Fibroblast of lung (primary cell): ENCODE data around the gene PWP1. TPM values are rescaled to one million over a fixed set of nuclear protein-coding genes. Genes with fewer than 3 reads are reported as not detected.

Experiments
- DNase-seq, 2 donors: peaks; one replicate each; pipeline versions ENCODE4 v3.0.0 to v3.0.0-alpha.2; 2010; ENCODE audit warnings: low read depth in 2 of 2
- H2AFZ ChIP-seq: 2 replicates; pipeline ENCODE4 v1.5.1; 2012; ENCODE audit warnings: low read length, control low read depth, inconsistent platforms
- H3K27ac ChIP-seq: 2 replicates; pipeline ENCODE4 v1.5.1; 2011; ENCODE audit warnings: low read length, control low read depth; ENCODE audit not compliant: insufficient read depth
- H3K27me3 ChIP-seq: 2 replicates; pipeline ENCODE4 v1.5.1; 2011; ENCODE audit warnings: mild to moderate bottlenecking, low read length; ENCODE audit not compliant: control insufficient read depth, insufficient read depth
- H3K36me3 ChIP-seq: 2 replicates; pipeline ENCODE4 v1.5.1; 2011; ENCODE audit warnings: low read length; ENCODE audit not compliant: control insufficient read depth, insufficient read depth
- H3K4me1 ChIP-seq: 2 replicates; pipeline ENCODE4 v1.5.1; 2011; ENCODE audit warnings: low read length; ENCODE audit not compliant: control insufficient read depth, insufficient read depth; ENCODE audit errors: extremely low read depth
- H3K4me2 ChIP-seq: 2 replicates; pipeline ENCODE4 v1.5.1; 2011; ENCODE audit warnings: low read length, control low read depth; ENCODE audit not compliant: insufficient read depth; ENCODE audit errors: extremely low read depth
- H3K4me3 ChIP-seq, 4 experiments: fragments of 200-600 bp in 1 of 4; sonication (generic) in 1 of 4; replicated peaks in 1 of 4; 2 replicates each; pipeline ENCODE4 v1.5.1; 2011 to 2016; ENCODE audit warnings: low read length in 4 of 4, low read depth in 3 of 4, mild to moderate bottlenecking in 3 of 4, control low read depth in 2 of 4, inconsistent platforms in 1 of 4, mixed read lengths in 1 of 4; ENCODE audit not compliant: insufficient read depth in 1 of 4; ENCODE audit errors: control extremely low read depth in 1 of 4
- H3K79me2 ChIP-seq: 2 replicates; pipeline ENCODE4 v1.5.1; 2012; ENCODE audit warnings: mild to moderate bottlenecking, low read length, inconsistent platforms; ENCODE audit not compliant: control insufficient read depth, insufficient read depth
- H3K9ac ChIP-seq: 2 replicates; pipeline ENCODE4 v1.5.1; 2011; ENCODE audit warnings: mild to moderate bottlenecking, low read length, control low read depth; ENCODE audit not compliant: insufficient read depth
- H3K9me3 ChIP-seq: 2 replicates; pipeline ENCODE4 v1.5.1; 2012; ENCODE audit warnings: low read depth, low read length; ENCODE audit not compliant: control insufficient read depth, insufficient read depth
- H4K20me1 ChIP-seq: 2 replicates; pipeline ENCODE4 v1.5.1; 2011; ENCODE audit warnings: low read length; ENCODE audit not compliant: control insufficient read depth, insufficient read depth; ENCODE audit errors: extremely low read depth
- CTCF ChIP-seq, 2 donors: IDR thresholded peaks in 1 of 2; conservative IDR thresholded peaks in 1 of 2; 1 replicate in 1 of 2; 2 replicates in 1 of 2; pipeline ENCODE4 v1.5.1; 2011 to 2012; ENCODE audit warnings: low read length in 2 of 2, control low read depth in 1 of 2, inconsistent platforms in 1 of 2, low read depth in 1 of 2, mild to moderate bottlenecking in 1 of 2
- EZH2 ChIP-seq: IDR thresholded peaks from 2 replicates; pipeline ENCODE4 v1.5.1; 2012; ENCODE audit warnings: low read length, control low read depth, mild to moderate bottlenecking; ENCODE audit errors: missing control alignments
- polyA plus RNA-seq, 2 donors: library from polyadenylated mRNA; depleted of rRNA in 1 of 2; stranded (reverse) in 1 of 2; unstranded in 1 of 2; fragments of >200 nt; gene quantifications; 2 replicates each; pipeline ENCODE4 v1.2.1, GENCODE V29; 2011 to 2012; ENCODE audit warnings: missing spikeins in 1 of 2
- total RNA-seq: library from RNA; depleted of rRNA; stranded (reverse); fragments of >200 nt; gene quantifications from 2 replicates; pipeline ENCODE4 v1.2.1, GENCODE V29; 2014

PWP1 gene
- total and polyA plus RNA-seq, 2 donors (not counting 1 experiment from before 2014, with no cell fraction given) = 42.3 to 218 TPM

- no peaks in the 10 kb centered on the region for H4K20me1 ChIP-seq
- H3K36me3 ChIP-seq = peaks cover 4% of the 10 kb centered on the region
- TF ChIP-seq EZH2 (no peak), CTCF (conservative IDR thresholded peaks at IDR 0.05 in 1 of 2, IDR thresholded peaks at IDR 0.05 in 1 of 2; ENCODE audit: low read depth in 1 of 2, low read length in 2 of 2) (no peak)
- H3K4me2 ChIP-seq = peak overlapping the region; percentile 88
- peak overlapping the region; percentile 27 for H2AFZ ChIP-seq
- peaks cover 3% of the 10 kb centered on the region for H3K4me1 ChIP-seq
- H3K27ac ChIP-seq = peak overlapping the region; percentile 82
- H3K79me2 ChIP-seq = peaks cover 40% of the 10 kb centered on the region
- H3K9ac ChIP-seq = peak overlapping the region; percentile 83
- H3K4me3 ChIP-seq = peak overlapping the region; percentile 82 to 93 (median 90)
- no peaks in the 10 kb centered on the region for H3K9me3 ChIP-seq
- no peaks in the 10 kb centered on the region for H3K27me3 ChIP-seq
- peak in 1 of 2 donors; percentile 16 for DNase-seq
Observed at GRCh38 chr12:107760207-107760808, 74.7 kb downstream of the PWP1 start.

- TF ChIP-seq EZH2 (no peak), CTCF (conservative IDR thresholded peaks at IDR 0.05 in 1 of 2, IDR thresholded peaks at IDR 0.05 in 1 of 2; ENCODE audit: low read depth in 1 of 2, low read length in 2 of 2) (no peak)
- Histone ChIP-seq H3K27me3 (no peaks in the 10 kb centered on the region), H3K27ac (peak within 1 kb of the TSS; percentile 82), H3K4me3 (peak within 1 kb of the TSS; percentile 82 to 93 (median 90)), H3K4me1 (peaks cover 3% of the 10 kb centered on the region), H3K9ac (peak within 1 kb of the TSS; percentile 83), H3K9me3 (no peaks in the 10 kb centered on the region), H2AFZ (peak within 1 kb of the TSS; percentile 96), H3K79me2 (peaks cover 40% of the 10 kb centered on the region), H3K36me3 (peaks cover 3% of the 10 kb centered on the region), H4K20me1 (no peaks in the 10 kb centered on the region), H3K4me2 (peak within 1 kb of the TSS; percentile 88)
- peak; percentile 92 to 94 for DNase-seq
Observed at GRCh38 chr12:107760809-107761501, 75.4 kb downstream of the PWP1 start, which contains the start of gene PRDM4. Gene PRDM4, minus strand, starts transcription at chr12:107761137. Its CDS starts 622 bp downstream, at chr12:107760515.

- Histone ChIP-seq H3K27me3 (no peaks in the 10 kb centered on the region), H3K9ac (peak overlapping the region; percentile 25), H3K27ac (peak overlapping the region; percentile 43), H3K4me1 (peaks cover 3% of the 10 kb centered on the region), H3K36me3 (peaks cover 3% of the 10 kb centered on the region), H2AFZ (peak overlapping the region; percentile 96), H4K20me1 (no peaks in the 10 kb centered on the region), H3K4me3 (peak overlapping the region; percentile 45 to 89 (median 78)), H3K4me2 (peak overlapping the region; percentile 79), H3K9me3 (no peaks in the 10 kb centered on the region), H3K79me2 (peaks cover 40% of the 10 kb centered on the region)
- no peak for TF ChIP-seq EZH2
- DNase-seq = no peak
Observed at GRCh38 chr12:107761502-107761904, 75.9 kb downstream of the PWP1 start.

Other genes starting within 250 kb of the PWP1 start
- gene PRDM4, start 75.3 kb downstream of the PWP1 start, total RNA-seq = 18.2 and 22.5 TPM in 2 replicates
- gene PRDM4, start 75.3 kb downstream of the PWP1 start, polyA plus RNA-seq = 23.9 and 27.8 TPM in 2 replicates
- not detected in 2 replicates for gene ASCL4, start 88.9 kb downstream of the PWP1 start, total RNA-seq
- not detected in 2 replicates for gene ASCL4, start 88.9 kb downstream of the PWP1 start, polyA plus RNA-seq